Embryonic facial prominence (tissue), 1 donor: ENCODE results near the gene ALX1.
"Not testable (repeated sequence)": the region's sequence is repeated elsewhere in the genome, so short reads cannot be mapped to it uniquely, and the experiment has no call there.

Source experiments
- DNase-seq: peaks from one replicate; pipeline ENCODE4 v3.0.0-alpha.2; 2016; ENCODE audit errors: extremely low spot score

The ALX1 gene

GRCh38 chr12:85299053-85299452 is 19.0 kb downstream of the ALX1 start:
- DNase-seq: no peak

- no peak for DNase-seq
These were observed 21.0 kb downstream of the ALX1 start for GRCh38 chr12:85301051-85301450.

GRCh38 chr12:85308374-85308773 is 28.4 kb downstream of the ALX1 start:
- DNase-seq: no peak

- DNase-seq: no peak
These were observed 29.1 kb downstream of the ALX1 start for GRCh38 chr12:85309125-85309566.

- DNase-seq: no peak
These were observed 30.0 kb downstream of the ALX1 start for GRCh38 chr12:85310025-85310424.

- no peak for DNase-seq
These were observed 30.5 kb downstream of the ALX1 start for GRCh38 chr12:85310456-85311076.

- not testable (repeated sequence) for DNase-seq
These were observed 38.0 kb downstream of the ALX1 start for GRCh38 chr12:85317866-85318636.

- no peak for DNase-seq
These were observed 42.7 kb downstream of the ALX1 start for GRCh38 chr12:85322715-85323114.

GRCh38 chr12:85325442-85325841 is 45.4 kb downstream of the ALX1 start:
- DNase-seq: no peak

GRCh38 chr12:85329913-85330312 is 49.9 kb downstream of the ALX1 start:
- DNase-seq: no peak

- DNase-seq: no peak
These were observed 68.8 kb downstream of the ALX1 start for GRCh38 chr12:85348779-85349178.

GRCh38 chr12:85350356-85350755 is 70.3 kb downstream of the ALX1 start:
- DNase-seq: no peak
